PFSK-1 (cell line): ENCODE results near the gene CHMP6.

Experiments
- FOXP2 ChIP-seq: optimal IDR thresholded peaks from 2 replicates; pipeline ENCODE3; 2011; ENCODE audit warnings: borderline replicate concordance, control low read depth, inconsistent platforms; ENCODE audit not compliant: insufficient read depth; ENCODE audit errors: extremely low read length, extremely low read depth
- POLR2AphosphoS5 ChIP-seq: IDR thresholded peaks from 2 replicates; pipeline ENCODE4 v1.6.1; 2012; ENCODE audit warnings: low read depth, mild to moderate bottlenecking, control low read depth, low read length, moderate library complexity
- SIN3A ChIP-seq: IDR thresholded peaks from 2 replicates; pipeline ENCODE4 v1.6.1; 2012; ENCODE audit warnings: mild to moderate bottlenecking, low read length, moderate library complexity, borderline replicate concordance; ENCODE audit not compliant: insufficient read depth
- TAF1 ChIP-seq: IDR thresholded peaks from 2 replicates; pipeline ENCODE4 v1.6.1; 2012; ENCODE audit warnings: low read length, control low read depth, borderline replicate concordance; ENCODE audit not compliant: insufficient read depth
- TF ChIP-seq, protein P1 (sequence below), 2 experiments: IDR thresholded peaks; 2 replicates each; pipeline versions ENCODE4 v1.6.1 to v1.8.0; 2011 to 2012; ENCODE audit warnings: low read depth in 2 of 2, low read length in 2 of 2, control low read depth in 1 of 2, inconsistent platforms in 1 of 2, mild to moderate bottlenecking in 1 of 2, moderate library complexity in 1 of 2; ENCODE audit not compliant: insufficient read depth in 1 of 2

Gene CHMP6

DNA sequence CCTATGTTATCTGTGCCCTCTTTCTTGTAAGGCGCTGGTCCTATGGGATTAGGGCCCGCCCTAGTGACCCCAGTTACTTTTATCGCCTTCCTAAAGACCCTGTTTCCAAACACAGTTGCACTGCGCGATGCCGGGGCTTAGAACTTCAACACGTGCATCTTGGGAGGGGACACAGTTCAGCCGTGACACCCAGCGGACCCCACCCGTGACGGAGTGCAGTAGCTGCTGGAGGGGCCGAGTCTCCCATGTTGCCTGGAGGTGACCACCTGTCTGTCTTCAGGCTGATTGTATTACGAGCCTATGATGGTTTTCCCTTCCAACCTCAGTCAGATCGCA lies 52.8 kb downstream of the CHMP6 start:
- TF ChIP-seq POLR2AphosphoS5, result no peak
- TF ChIP-seq, protein P1, sequence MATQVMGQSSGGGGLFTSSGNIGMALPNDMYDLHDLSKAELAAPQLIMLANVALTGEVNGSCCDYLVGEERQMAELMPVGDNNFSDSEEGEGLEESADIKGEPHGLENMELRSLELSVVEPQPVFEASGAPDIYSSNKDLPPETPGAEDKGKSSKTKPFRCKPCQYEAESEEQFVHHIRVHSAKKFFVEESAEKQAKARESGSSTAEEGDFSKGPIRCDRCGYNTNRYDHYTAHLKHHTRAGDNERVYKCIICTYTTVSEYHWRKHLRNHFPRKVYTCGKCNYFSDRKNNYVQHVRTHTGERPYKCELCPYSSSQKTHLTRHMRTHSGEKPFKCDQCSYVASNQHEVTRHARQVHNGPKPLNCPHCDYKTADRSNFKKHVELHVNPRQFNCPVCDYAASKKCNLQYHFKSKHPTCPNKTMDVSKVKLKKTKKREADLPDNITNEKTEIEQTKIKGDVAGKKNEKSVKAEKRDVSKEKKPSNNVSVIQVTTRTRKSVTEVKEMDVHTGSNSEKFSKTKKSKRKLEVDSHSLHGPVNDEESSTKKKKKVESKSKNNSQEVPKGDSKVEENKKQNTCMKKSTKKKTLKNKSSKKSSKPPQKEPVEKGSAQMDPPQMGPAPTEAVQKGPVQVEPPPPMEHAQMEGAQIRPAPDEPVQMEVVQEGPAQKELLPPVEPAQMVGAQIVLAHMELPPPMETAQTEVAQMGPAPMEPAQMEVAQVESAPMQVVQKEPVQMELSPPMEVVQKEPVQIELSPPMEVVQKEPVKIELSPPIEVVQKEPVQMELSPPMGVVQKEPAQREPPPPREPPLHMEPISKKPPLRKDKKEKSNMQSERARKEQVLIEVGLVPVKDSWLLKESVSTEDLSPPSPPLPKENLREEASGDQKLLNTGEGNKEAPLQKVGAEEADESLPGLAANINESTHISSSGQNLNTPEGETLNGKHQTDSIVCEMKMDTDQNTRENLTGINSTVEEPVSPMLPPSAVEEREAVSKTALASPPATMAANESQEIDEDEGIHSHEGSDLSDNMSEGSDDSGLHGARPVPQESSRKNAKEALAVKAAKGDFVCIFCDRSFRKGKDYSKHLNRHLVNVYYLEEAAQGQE (IDR thresholded peaks at IDR 0.05; ENCODE audit: insufficient read depth in 1 of 2, low read depth in 2 of 2, low read length in 2 of 2), result no peak
- TF ChIP-seq FOXP2, result no peak
- no peak for TF ChIP-seq SIN3A
- no peak for TF ChIP-seq TAF1

DNA sequence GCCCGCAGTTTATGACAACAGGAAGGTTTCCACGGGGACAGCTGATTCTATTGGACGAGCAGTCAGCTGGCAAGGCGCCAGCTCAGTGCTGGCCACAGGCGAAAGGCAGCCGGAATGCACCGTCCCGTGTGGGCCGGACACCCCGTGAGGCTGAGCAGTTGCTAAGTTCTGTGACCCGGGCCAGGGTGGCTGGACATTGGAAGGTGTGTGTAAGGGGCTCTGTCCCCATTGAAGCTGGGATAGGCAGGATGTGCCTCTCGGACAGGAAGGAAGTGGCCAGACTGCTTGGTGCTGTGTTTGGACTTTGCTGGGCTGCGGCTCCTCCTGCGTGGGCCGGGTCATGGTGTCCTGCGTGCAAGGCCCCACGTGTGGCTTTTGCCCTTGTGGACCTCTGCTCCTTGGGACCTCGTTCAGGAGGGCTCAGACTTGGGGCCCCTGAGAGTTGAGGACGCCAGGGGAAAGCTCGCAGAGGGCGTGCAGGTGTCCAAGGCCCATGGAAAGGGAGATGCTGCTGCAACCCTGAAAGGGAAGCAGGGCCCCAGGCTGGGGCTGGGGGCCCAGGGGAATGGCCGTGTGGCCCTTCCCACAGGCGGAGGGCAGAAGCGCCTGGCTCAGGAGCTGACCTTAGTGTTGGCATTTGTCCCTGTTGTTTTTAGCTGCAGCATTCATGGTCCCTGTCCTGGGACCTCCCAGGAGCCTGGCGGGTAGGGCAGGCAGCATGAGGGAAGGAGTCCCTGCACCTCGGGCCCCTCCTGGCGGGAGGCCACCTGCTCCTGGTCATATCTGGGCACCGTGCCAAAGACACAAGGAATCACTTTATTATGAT lies 53.3 kb downstream of the CHMP6 start:
- TF ChIP-seq POLR2AphosphoS5, result 0 out of 2 replicates have a peak, but pooled peaks have one; percentile 22
- TF ChIP-seq, protein P1 (IDR thresholded peaks at IDR 0.05; ENCODE audit: insufficient read depth in 1 of 2, low read depth in 2 of 2, low read length in 2 of 2), result 0 out of 4 replicates have a peak, but pooled peaks of 1 of the 2 experiments have one; percentile 4
- peak; percentile 66; the same call in 1 of the 2 replicates for TF ChIP-seq SIN3A
- no peak for TF ChIP-seq FOXP2
- 0 out of 2 replicates have a peak, but pooled peaks have one; percentile 23 for TF ChIP-seq TAF1

DNA sequence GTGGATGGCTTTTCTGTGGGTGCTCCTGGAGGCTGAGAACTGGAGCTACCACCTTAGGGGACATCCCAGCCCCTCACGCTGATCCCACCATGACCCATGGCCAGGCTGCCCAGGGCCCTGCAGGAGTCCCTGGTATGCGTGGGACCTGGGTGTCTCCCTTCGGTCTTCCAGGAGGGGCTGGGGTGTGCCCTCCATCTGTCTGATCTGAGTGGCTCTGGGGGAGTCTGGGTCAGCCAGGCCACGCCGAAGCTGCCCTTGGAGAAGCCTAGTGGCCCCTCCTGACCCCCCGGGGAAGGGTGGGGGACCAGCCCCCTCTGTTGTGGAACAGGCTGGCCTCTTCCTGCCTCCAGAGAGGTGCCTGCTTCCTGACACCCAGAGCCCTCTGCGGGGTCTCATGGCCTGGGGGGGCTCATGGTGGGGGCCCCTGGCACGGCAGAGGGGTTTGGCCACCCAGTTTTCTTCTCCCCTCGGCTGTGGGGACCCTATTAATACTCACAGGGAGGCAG lies 54.0 kb downstream of the CHMP6 start:
- TF ChIP-seq POLR2AphosphoS5, result no peak
- TF ChIP-seq TAF1, result no peak
- no peak for TF ChIP-seq SIN3A
- TF ChIP-seq FOXP2, result no peak
- TF ChIP-seq, protein P1 (IDR thresholded peaks at IDR 0.05; ENCODE audit: insufficient read depth in 1 of 2, low read depth in 2 of 2, low read length in 2 of 2), result no peak

DNA sequence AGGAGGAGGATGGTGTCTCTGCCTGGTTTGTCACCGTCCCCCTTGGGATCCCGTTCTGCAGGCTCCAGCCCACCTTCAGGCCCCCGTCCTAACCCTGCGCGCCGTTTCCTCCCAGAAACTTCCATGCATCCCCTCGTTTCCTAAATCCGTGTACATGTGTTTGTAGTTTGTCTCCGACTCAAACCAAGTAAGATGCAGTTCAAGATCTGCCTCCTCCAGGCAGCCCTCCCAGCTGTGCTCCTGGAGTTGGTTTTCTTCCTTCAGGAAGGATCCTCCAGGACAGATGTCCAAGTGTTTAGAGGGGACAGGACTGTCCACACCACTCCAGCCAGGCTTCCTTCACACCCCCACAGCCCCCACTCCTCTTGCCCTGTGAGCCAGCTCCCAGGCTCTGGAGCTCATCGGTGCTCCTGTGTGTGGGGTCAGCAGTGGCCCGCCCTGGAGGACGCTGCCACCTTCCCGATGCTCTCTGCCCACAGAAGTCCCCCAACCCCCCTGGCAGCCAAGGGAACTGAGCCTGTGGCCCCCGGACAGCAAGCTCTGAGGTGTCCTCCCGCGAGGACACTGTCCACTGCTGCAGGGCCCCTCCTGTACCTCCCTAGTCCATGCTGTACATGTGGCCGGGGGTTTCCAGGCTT lies 54.6 kb downstream of the CHMP6 start:
- TF ChIP-seq SIN3A, result no peak
- TF ChIP-seq POLR2AphosphoS5, result no peak
- TF ChIP-seq, protein P1 (IDR thresholded peaks at IDR 0.05; ENCODE audit: insufficient read depth in 1 of 2, low read depth in 2 of 2, low read length in 2 of 2), result no peak
- TF ChIP-seq TAF1, result no peak
- TF ChIP-seq FOXP2, result no peak
